GM18498 (cell line): Measurements from ENCODE around the gene TTYH3.

Experiments
- ATAC-seq: cut with Tn5 transposase; IDR thresholded peaks from one replicate; pipeline ENCODE4 v1.9.1; 2021; ENCODE audit warnings: mild to moderate bottlenecking, moderate library complexity; ENCODE audit not compliant: unreplicated experiment

TTYH3 gene

DNA sequence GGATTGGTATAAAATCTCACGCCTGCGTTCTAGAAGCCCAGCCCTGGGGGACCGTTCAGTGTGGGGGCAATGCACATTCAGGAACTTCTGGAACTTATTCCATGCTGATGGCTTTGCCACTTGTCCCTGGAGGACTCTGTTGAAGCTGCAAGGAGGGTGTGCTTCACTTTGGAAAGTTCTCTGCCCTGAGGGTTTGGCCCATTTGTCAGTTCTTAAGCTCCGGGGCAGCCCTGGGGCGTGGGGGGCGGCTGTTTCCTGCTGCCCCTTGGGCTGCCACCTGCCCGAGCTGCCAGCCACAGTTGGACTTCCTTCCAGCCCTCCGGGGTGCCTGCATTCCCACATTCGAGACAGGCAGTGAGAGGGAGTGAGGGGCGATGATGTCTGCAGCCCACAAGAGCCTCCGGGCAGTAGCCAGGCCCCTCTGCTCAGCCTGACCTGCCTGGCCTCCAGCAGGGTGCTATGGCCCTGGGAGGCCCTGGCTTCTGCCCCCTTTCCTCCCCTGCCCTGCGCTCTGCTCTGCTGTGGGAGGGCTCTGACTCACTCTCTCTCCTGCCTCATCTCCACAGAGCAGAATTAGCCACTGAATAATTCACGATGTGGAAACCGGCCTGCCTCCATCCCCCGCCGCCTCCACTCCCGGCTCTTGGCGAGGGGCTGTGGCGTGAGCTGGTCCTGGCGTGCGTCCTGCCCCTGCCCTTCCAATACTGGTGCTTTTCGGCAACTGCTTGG, 1.9 kb downstream of the TTYH3 start:
- ATAC-seq: no peak

DNA sequence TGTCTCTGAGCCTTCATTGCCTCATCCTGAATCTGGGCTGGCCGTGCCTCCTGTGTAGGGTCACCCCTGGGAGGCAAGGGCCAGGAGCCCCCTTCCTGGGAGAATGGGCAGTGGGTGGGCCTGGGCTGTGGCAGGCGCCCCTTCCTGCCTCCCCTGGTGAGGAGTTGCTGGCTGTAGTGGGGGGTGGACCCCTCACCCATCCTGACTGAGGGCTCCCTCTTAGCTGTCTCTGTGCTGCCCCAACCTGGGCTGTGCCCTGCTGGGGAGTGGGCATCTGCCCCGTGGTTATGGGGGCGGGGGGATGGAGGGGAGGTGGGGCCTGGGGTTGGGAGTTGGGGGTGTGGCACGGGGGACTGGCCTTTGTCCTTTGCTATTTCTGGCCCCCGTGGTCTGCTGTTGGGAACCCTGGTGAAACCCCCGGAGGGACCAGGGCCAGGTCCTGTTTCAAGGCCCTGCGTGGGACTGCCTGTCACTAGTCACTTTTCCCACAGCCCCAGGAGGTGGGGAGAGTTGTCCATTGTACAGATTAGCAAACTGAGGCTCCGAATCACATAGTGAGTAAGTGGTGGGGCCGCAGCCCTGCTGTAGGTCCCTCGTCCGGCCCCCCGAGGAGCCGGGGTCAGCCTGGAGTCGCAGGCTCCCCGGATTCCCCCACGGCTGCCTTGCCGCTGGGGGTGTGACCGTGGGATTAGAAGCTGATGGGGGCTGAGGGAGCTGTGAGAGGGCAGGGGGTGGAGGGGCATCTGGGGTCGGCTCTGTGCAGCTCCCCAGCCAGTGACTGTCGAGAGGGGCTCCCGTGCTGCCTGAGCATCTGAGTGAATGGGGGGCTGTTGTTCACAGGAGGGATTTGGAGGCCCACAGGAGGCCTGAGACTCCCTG, 2.7 kb downstream of the TTYH3 start:
- no peak for ATAC-seq

DNA sequence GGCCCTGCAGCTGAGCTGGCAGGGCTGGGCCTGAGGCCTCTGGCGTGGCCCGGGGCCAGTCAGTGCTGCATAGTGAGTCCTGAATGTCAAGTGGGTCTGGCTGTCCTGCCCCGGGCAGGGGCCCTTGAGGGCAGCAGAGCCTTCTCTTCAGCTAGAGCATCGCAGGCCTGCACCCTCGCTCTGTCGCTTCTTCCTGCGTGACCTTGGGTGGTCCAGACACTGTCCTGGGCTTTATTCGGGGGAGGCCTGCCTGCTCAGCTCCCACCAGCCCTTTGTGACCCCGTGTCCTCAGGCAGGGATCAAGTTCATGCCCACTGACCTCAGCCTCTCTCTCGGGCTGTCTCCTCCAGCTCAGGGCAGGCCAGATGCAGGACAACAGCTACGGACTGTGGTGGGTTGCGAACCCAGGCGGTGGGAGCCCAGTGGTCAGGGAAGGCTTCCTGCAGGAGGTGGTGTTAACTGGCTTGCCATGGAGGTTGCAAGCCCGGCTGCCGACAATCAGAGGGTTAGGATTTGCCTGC, 3.4 kb downstream of the TTYH3 start:
- no peak for ATAC-seq

DNA sequence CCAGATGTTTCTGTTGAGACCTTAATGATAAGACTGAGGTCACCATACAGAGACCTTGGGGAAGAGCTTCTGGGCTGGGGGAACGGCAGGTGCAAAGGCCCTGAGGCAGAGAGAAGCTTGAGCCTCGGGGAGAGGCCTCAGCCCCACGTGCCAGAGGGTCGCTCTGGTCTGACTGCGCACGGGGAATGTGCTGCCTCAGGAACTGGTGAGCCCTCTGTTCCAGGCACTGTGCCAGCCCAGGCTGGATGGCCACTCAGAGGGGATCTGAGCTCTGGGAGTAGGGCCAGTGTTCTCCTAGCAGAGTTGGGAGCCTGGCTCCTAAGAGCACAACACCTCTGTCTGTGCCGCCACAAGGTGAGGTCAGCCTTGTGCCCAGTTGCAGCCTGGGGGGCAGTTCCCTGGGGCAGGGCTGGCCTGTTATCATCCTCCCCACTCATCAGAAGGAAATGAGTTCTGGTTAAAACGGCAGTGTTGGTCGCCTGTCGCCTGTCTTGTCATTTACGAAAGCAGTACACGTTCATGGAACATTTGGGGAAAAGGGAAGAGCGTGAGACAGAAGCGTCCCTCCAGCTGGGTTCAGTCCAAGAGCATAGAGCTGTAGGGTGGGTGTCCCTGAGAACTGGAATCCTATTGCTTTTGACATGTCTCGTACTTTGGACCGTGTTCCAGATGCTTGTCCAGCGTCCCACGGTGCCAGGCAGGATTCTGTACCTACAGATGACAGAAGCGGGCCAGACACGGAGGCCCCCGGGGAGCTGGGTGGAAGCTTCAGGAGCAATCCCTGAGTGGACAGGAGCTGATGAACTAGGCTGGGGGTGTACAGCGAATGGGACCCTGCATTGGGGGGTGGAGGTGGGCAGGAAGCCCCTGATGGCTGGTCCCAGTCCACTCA, 4.3 kb downstream of the TTYH3 start:
- no peak for ATAC-seq

DNA sequence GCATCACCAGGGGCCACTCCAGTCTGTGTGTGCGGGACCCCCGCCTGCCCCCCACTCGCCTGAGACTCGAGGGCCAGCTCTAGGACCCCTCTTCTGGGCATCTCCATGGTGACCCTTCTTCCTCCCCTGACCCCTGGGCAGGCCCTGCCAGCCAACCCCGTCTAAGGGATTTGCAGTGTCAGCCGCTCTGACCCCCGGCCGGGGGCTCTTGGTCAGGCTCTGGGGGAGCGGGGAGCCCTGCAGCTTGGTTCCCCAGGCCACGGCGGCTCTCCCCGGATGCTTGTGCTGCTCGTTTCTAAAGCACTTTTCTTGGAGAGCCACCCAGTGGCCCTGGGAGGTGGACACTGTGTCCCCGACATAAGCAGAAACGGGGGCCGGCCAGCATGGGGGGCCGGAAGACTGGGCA, 5.3 kb downstream of the TTYH3 start:
- no peak for ATAC-seq

DNA sequence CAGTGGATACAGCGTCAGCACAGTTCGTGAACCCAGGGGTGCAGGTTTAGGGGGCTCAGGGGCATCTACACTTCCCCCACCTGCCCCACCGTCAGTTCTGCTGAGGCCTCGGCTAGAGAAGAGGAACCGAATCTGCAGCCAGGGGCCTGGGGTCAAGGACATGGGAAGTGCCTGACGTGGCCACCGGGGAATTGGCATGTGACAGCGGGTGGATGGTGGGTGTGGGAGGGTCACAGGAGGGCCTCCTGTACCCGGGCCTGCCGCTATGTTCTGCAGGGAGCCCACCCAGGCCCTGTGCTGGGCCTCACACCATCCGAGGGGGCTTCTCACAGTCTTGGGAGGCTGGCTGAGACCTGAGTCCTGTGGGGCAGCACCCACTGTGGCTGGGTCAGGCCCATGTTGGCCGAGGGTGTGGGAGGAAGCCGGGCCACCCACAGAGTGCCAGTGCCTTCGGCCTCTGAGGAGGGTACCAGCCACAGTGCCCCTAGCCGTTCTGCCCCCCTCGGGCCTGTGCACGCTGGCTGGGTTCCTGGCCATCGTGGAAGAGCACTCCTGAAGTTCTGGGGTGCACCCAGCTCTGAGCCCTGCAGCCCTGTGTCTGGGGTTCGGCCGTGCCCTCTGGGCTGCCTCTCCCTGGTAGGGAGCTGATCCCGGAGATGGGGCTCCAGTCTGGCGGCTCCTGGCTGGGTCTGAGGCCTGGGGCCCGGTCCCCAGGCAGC, 5.9 kb downstream of the TTYH3 start:
- ATAC-seq: no peak

DNA sequence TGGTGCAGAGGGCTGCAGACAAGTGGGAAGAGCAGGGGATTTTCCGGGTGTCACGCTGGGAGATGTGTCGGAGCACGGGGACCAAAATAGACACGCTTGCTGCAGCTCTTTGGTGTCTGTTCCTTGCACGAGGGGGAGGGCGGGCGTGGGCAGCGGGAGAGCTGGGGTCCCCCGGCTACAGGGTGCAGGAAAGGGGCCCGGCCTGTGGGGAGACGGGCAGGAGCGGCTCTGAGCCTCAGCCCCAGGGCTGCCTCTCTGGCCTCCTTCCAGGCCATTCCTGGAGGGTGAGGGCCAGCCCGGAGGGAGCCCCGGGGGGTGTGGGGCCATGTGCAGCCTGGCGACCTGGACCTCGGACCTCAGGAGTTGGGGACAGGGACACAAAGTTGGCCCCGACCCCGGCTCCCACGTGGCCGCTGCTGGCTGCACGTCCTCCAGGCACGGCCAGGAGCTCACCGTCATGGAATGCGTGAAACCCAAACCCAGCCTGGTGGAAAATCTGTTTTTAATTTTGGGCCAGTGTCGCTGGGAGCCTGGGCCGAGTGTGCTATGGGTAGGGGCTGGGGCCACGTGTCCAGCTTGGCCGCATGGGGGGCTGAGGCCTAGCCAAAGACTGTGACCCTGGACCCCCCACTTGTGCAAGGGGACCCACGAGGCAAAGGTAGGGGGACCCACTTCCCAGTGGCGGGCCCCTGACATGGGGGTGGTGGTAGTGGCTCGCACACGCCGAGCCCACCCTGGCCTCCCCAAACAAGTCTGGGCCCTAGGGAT, 6.6 kb downstream of the TTYH3 start:
- no peak for ATAC-seq

DNA sequence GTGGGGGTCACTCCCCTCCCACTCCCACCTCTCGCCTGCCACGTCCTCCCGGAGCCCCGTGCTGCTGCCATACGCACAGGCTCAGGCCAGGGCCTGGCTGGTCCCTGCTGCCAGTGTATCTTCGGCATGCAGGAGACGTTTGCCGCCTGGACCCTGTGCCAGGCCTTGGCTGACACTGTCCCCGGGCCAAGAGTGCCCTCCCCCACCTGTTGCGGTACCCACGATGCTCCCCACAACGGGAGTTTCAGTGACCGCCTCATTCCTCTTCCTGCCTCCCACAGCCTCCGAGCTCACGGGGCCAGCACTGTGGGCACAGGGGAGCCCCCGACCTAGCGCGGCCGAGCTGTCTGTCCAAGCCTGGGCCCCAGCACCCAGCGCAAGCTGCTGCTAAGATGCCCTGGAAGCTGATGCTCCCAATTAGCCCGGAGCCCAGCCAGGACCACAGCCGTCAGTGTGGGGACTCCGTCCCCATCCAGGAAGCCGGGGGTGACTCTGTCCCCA, 7.4 kb downstream of the TTYH3 start:
- no peak for ATAC-seq

DNA sequence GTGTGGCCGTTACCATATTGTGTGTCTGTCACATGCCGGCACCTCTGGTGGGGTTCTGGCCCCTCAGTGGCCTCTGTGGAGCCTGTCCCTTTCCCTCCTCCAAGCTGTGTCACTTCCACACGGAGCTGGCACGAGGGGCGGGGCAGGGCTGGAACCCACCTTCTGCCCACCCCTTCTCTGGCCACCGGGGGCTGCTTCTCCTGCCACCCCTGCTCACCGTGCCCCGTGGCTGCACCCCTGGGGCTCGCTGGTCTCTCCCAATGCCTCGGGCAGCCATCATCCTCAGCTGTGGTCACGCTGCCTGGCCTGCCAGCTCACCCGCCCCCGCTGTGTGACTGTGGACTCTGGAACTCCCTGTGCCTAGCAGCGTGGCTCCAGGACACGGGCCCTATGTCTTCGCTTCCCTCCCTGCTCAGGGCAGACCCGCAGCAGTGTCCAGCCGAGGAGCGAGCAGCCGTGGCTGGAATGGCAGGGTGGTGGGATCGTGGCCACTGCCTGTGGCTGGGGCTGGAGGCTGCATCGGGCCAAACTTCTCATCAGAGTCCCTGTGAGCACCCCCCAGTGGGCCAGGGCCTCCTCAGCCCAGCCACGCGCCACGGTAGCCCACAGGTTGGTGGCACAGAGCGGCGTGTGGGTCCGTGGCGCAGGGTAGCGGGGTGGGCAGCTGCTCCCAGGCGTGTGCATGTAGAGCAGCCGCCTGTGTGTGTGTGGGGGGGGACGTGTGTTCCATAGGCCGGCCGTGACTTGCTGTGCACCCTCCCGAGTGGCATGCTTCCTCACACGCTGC, 8.1 kb downstream of the TTYH3 start:
- ATAC-seq: no peak

DNA sequence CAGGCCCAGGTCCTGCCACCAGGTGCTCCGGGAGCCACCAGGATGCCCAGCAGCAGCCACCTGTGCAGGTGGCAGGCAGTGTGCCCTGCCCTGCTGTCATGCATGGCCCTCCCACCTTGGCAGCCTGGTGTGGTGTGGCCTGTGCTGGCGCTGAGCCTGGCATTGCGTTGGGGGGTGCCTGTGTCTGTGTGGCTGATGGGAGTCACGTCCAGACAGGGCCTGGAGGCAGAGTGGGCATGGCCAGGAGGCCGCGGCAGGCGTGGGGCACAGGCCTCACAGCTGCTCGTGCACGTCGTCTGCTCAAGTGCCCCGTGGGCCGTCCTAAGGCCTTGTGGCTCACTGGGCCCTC, 8.7 kb downstream of the TTYH3 start:
- no peak for ATAC-seq

DNA sequence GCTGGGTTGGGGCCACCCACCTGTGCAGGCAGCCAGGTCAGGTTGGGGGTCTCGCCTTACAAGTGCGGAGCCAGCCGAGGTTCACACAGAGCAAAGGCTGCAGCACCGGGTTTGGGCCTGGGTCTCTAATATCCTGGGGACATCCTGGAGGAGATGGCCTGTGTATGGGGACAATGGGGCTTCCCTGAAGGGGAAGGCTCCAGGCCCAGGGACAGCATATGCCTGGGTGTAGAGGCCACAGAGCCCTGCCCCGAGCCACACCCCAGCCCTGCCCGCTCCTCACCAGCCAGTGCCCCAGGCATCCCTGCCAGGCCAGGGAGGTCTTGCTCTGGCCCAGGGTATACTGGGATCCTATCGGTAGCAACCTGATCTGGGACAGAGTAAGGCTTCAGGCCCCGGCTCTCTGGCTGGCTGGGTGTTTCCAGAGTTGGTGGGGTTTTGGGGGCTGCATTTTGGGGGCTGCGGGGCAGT, 9.1 kb downstream of the TTYH3 start:
- ATAC-seq: no peak

DNA sequence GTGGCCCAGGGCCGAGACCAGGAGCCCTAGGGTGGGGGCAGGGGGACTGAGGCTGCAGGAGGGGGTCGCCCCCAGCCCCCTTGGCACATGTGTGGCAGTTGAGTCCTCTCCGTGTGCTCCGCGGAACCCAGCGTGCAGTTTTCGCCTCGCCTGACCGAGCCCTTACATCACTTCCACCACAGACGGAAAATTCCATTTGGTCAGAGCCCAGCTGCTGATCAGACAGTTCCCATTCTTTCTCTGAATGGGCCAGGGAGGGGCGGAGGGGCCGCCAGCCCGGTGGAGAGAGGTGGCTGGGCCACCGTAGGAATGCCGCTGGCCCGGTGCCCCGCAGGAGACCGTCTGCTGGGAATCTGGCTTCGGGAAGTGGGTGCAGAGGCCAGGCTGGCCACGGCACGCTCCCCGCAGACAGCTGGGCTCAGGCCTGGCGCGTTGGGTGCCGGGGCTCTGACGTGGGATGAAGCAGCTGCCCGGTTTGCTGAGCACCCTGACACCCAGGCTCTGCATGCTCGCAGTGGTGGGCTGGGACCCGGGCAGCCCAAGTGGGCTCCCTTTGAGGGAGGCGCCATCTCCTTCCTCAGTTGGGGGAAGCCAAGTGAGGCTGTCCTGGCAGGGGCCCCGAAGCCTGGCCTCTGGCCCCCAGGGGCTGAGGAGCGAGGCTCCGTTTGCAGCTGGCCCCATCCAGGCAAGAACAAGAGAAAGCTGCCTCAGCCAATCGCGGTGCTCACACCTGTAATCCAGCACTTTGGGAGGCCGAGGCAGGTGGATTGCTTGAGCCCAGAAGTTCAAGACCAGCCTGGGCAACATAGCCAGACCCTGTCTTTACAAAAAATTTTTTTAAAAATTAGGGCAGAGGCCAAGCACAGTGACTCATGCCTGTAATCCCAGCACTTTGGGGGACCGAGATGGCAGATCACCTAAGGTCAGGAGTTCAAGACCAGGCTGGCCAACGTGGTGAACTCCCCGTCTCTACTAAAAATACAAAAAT, 9.9 kb downstream of the TTYH3 start:
- no peak for ATAC-seq

DNA sequence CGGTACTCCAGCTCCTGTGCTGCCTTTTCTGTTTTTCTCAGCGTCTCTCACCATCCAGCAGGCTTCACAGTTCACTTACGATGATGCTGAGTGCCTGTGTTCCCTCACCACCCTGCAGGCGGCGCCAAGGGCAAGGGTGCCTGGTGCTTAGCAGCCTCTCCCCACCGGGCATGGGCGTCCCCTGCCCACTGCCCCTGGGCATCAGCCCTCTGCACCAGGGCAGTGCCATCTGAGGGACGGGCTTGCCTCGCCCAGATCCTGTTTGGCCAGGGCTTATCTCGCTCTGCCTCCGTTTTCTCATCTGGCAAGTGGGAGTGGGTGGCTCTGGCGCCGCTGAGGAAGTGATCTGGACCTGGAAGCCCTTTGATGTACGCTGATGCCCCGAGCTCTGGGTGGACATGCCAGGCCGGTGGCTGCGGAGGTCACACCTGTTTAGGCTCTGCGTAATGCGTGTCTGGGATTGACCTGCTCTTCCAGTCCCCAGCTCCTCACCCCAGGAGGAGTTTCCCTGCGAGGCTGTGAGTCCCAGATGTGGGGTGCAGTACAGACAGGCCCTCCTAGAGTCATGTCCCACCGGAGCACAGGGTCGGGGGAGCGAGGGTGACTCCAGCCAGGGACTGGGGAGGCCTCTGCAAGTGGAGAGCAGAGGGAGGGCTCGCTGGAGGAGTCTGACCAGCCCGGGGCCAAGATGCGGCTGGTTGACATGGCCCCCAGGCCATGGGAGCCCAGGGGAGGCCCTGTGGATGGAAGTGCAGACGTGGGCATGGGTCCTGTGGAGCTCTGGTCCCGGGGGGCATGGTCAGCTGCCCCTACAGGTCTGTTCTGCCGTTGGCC, 11.8 kb downstream of the TTYH3 start:
- ATAC-seq: no peak

DNA sequence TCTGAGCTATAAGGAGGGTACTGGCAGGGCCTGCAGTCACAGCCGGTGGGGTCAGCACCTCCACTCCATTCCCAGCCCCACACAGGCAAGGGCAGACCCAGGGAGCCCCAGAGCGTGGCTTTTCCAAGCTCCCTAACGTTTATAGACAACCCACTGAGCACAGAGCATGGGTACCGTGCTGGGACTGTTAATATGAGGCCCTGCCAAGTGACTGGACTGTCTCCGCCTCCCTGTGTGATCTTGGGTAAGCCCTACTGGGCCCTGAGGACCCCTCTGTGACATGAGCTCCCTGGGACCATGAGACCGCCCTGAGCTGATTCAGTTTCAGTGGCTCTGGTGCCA, 12.4 kb downstream of the TTYH3 start:
- ATAC-seq: no peak

DNA sequence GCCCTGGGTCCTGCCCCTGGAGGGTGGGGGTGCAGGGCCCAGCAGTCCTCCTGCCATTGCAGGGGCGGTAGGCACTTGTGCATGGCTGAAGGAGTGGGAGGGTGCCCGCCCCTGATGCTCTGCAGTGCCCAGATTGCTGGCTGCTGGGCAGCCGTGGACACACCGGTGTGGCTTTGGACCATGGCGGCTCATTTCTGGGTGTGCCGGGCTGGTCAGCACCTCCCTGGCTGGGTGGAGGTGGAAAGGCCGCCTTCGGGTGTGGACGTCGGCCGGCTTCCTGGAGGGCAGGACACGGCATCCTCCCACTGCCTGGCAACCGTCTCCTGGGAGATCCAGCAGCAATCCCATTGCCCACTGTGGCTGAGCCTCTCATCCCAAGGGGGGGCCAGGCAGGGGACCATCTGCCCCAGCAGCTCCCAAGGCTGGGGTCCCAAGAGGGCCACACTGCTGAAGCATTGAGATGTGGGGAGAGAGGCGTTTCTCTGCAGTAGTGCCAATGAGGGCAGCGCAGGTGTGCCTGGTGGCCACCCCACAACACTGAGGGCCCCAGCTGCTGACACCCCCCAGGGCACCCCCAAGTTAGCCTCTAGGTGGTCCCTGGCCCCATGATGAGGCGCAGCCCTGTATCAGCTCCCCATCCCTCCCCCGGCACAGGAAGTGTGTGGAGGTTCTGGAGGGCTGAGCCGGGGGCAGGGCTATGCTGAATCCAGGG, 12.9 kb downstream of the TTYH3 start:
- peak; percentile 41 for ATAC-seq

DNA sequence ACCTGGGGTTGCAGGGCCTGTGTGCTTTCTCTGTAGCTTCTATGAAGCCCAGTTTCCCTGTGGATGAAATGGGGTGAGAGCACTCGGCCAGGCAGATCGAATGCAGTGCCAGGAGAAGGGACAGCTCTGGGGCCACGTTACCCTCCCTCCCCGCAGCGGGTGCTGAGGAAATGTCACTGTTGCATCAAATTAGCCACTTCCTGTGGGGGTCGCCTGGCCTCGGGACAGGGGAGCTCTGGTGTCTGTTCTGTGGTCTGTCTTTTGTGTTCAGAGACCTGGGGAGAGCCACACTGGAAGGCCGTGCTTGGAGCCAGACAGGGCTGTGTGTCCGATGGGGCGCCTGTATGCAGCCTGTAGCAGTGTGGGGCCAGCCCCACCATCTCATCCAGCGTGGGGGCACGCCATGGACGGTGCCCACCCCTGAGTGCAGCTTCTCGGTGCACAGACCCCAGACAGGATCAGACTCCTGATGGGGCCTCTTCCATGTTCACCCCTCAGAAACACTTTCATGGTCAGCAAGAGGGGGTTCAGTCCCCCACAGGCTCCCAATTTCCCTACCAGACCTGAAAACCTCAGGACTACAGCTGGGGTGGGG, 13.6 kb downstream of the TTYH3 start:
- peak; percentile 58 for ATAC-seq
